ENCODE measurements around the gene C1orf105.

C1orf105 gene

GRCh38 chr1:172401477-172401876 is 19.0 kb upstream of the C1orf105 start:
- no peak for TF ChIP-seq CTCF (IDR thresholded peaks at IDR 0.05; ENCODE audit: insufficient read depth, low read length, missing control alignments)
- POLR2A ChIA-PET = no interaction called here
- DNase-seq (ENCODE audit: low read depth, low spot score) = no peak
- CTCF ChIA-PET = interaction anchor here (1.2 to 7.1 kb wide), 9 partner anchors 10 to 415 kb away, joined by 3 to 69 read pairs (median 5); no protein-coding TSS in a partner anchor
- no peak overlapping the region for H3K4me3 ChIP-seq (ENCODE audit: low read depth, low read length)

GRCh38 chr1:172401892-172402291 is 18.6 kb upstream of the C1orf105 start:
- no peak for DNase-seq (ENCODE audit: low read depth, low spot score)
- TF ChIP-seq CTCF (IDR thresholded peaks at IDR 0.05; ENCODE audit: insufficient read depth, low read length, missing control alignments) = no peak
- POLR2A ChIA-PET = no interaction called here
- no peak overlapping the region for H3K4me3 ChIP-seq (ENCODE audit: low read depth, low read length)
- CTCF ChIA-PET = interaction anchor here (1.2 to 2.6 kb wide), 2 partner anchors 114 to 257 kb away, joined by 3 to 5 read pairs; no protein-coding TSS in a partner anchor

GRCh38 chr1:172402878-172403569 is 17.5 kb upstream of the C1orf105 start:
- ChIA-PET POLR2A (no interaction called here), CTCF (interaction anchor here (0.9 to 1.8 kb wide), 4 partner anchors 9 to 417 kb away, joined by 3 to 10 read pairs (median 4); no protein-coding TSS in a partner anchor)
- H3K4me3 ChIP-seq (ENCODE audit: low read depth, low read length) = no peak overlapping the region
- TF ChIP-seq CTCF (IDR thresholded peaks at IDR 0.05; ENCODE audit: insufficient read depth, low read length, missing control alignments) = no peak
- DNase-seq (ENCODE audit: low read depth, low spot score) = no peak

- POLR2A ChIA-PET = interaction anchor here (0.5 to 0.7 kb wide), 2 partner anchors 14 to 989 kb away, joined by 3 read pairs; no protein-coding TSS in a partner anchor
- CTCF ChIA-PET = interaction anchor here (1.8 to 1.9 kb wide), 2 partner anchors 401 to 402 kb away, joined by 7 to 10 read pairs; no protein-coding TSS in a partner anchor
- no peak for TF ChIP-seq CTCF (IDR thresholded peaks at IDR 0.05; ENCODE audit: insufficient read depth, low read length, missing control alignments)
Measured at GRCh38 chr1:172404121-172404520, 16.4 kb upstream of the C1orf105 start.

GRCh38 chr1:172405912-172406311 is 14.6 kb upstream of the C1orf105 start:
- DNase-seq (ENCODE audit: low read depth, low spot score) = no peak
- no peak for TF ChIP-seq CTCF (IDR thresholded peaks at IDR 0.05; ENCODE audit: insufficient read depth, low read length, missing control alignments)
- H3K4me3 ChIP-seq (ENCODE audit: low read depth, low read length) = no peak overlapping the region
- ChIA-PET CTCF (interaction anchor here (1.0 to 1.9 kb wide), 5 partner anchors 25 to 421 kb away, joined by 3 to 7 read pairs (median 3); partner anchors contain the start of gene PIGC), POLR2A (interaction anchor here (0.7 kb wide), 1 partner anchor 988 kb away, joined by 3 read pairs; no protein-coding TSS in a partner anchor)

More at GRCh38 chr1:172404121-172404520, 16.4 kb upstream of the C1orf105 start:
- no peak for DNase-seq (ENCODE audit: low read depth, low spot score)
- H3K4me3 ChIP-seq (ENCODE audit: low read depth, low read length) = no peak overlapping the region

GRCh38 chr1:172406968-172407367 is 13.5 kb upstream of the C1orf105 start:
- ChIA-PET CTCF (interaction anchor here (0.8 kb wide), 1 partner anchor 21 kb away, joined by 3 read pairs; no protein-coding TSS in a partner anchor), POLR2A (no interaction called here)
- no peak overlapping the region for H3K4me3 ChIP-seq (ENCODE audit: low read depth, low read length)
- TF ChIP-seq CTCF (IDR thresholded peaks at IDR 0.05; ENCODE audit: insufficient read depth, low read length, missing control alignments) = no peak
- DNase-seq (ENCODE audit: low read depth, low spot score) = no peak

Measured in AG04449 (cell line).